Right atrium auricular region (tissue), 2 donors: ENCODE data around the gene ELMOD1. TPM values are rescaled to one million over a fixed set of nuclear protein-coding genes. Genes with fewer than 3 reads are reported as not detected.

ENCODE experiments used
- DNase-seq: peaks from one replicate; pipeline ENCODE4 v3.0.0-alpha.2; 2019; ENCODE audit warnings: low spot score
- H3K27ac ChIP-seq, 2 donors: fragments of 200-600 bp; sonication (generic); 1 replicate in 1 of 2; 2 replicates in 1 of 2; pipeline ENCODE4 v1.5.1; 2016 to 2019
- H3K27me3 ChIP-seq, 2 donors: fragments of 200-600 bp; sonication (generic); one replicate each; pipeline versions ENCODE4 v1.5.1 to v1.6.0; 2017 to 2019
- H3K36me3 ChIP-seq: fragments of 200-600 bp; sonication (generic); one replicate; pipeline ENCODE4 v1.5.1; 2016
- H3K4me1 ChIP-seq, 2 donors: fragments of 200-600 bp; sonication (generic); one replicate each; pipeline versions ENCODE4 v1.5.1 to v1.6.0; 2017 to 2019
- H3K4me3 ChIP-seq, 2 donors: fragments of 200-600 bp; sonication (generic); 1 replicate in 1 of 2; 2 replicates in 1 of 2; pipeline ENCODE4 v1.5.1; 2017 to 2019; ENCODE audit warnings: mild to moderate bottlenecking in 1 of 2, moderate library complexity in 1 of 2
- H3K9me3 ChIP-seq, 2 donors: fragments of 200-600 bp; sonication (generic); one replicate each; pipeline ENCODE4 v1.5.1; 2019
- total RNA-seq, 2 donors: library from RNA; depleted of rRNA; stranded (reverse); fragments of >200 nt; gene quantifications; one replicate each; pipeline ENCODE4 v1.1.0, GENCODE V29; 2016
- TF ChIP-seq, protein P1 (sequence below), 2 donors: fragments of 200-600 bp; sonication (generic); IDR thresholded peaks; one replicate each; pipeline ENCODE4 v1.5.1; 2019; ENCODE audit warnings: antibody characterized with exemption in 2 of 2

ELMOD1 gene
- total RNA-seq, 2 donors from 2014 or later = 4.2 to 10.4 TPM

DNA sequence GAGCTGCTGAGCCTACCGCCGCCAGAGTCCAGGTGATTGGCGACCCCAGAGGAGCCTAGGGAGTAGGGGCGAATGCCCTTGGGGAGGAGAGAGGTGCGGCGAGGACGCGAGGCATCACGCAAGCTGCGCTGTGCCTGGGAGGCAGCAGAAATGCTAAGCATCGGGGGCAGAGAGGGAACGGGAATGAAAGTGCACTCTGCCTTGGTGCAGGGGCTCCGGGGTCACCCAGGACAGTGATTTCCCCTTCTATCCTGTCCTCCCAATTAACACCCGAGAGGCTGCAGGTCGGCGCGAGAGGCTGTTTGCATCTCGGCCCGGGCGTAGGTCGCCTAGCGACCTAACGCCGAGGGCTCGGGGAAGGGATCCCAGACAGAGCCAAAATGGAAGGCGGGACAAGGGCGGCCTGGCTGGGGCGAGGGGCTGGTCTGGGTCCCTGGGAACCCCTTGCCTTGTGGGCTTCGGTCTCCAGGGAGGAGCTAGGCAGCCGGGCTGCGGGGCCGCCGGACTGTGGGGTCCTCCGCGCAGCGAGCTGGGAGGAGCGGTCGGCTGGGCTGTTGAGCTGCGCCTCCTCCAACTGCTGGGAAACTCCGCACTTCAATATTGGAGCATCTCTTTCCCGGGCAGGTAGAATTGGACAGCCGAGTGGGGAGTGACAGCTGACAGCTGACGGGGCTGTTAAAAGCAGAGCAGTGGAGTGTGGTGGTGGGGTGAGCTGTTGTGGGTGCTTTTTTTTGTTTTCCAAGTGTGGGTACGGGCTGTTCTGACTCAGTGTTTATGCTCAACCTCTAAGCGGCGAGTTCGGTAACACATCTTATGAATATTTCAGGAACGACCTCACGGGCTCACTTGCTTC lies 657 bp downstream of the ELMOD1 start:
- H3K4me1 ChIP-seq = peaks cover 0 to 21% of the 10 kb centered on the region in 2 donors
- H3K27me3 ChIP-seq = no peaks in the 10 kb centered on the region
- TF ChIP-seq, protein P1, sequence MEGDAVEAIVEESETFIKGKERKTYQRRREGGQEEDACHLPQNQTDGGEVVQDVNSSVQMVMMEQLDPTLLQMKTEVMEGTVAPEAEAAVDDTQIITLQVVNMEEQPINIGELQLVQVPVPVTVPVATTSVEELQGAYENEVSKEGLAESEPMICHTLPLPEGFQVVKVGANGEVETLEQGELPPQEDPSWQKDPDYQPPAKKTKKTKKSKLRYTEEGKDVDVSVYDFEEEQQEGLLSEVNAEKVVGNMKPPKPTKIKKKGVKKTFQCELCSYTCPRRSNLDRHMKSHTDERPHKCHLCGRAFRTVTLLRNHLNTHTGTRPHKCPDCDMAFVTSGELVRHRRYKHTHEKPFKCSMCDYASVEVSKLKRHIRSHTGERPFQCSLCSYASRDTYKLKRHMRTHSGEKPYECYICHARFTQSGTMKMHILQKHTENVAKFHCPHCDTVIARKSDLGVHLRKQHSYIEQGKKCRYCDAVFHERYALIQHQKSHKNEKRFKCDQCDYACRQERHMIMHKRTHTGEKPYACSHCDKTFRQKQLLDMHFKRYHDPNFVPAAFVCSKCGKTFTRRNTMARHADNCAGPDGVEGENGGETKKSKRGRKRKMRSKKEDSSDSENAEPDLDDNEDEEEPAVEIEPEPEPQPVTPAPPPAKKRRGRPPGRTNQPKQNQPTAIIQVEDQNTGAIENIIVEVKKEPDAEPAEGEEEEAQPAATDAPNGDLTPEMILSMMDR (IDR thresholded peaks at IDR 0.05) = no peak
- peak overlapping the region; percentile 21 to 28 for H3K27ac ChIP-seq
- no peaks in the 10 kb centered on the region for H3K36me3 ChIP-seq
- DNase-seq = no peak
- no peaks in the 10 kb centered on the region for H3K9me3 ChIP-seq
- peak overlapping the region; percentile 63 to 71 for H3K4me3 ChIP-seq

DNA sequence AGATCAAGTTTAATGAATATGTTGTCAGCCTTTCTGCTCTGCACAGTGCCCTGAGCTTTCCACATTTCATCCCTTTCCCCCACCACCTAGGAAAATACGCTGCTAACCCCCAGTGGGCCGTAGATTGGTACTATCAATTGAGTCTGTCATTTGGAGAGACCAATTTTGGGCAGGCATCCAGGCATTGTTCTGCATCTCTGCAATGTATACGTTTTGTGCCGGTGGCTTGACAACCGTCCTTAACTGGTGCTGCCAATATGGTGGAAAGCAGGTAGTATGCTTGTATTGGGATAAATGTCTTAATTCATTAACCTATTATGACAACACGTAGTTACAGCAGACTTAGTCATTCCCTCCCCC lies 1.3 kb downstream of the ELMOD1 start:
- no peak overlapping the region for H3K27ac ChIP-seq
- no peaks in the 10 kb centered on the region for H3K36me3 ChIP-seq
- peak overlapping the region in 1 of 2 donors; percentile 71 for H3K4me3 ChIP-seq
- TF ChIP-seq, protein P1 (IDR thresholded peaks at IDR 0.05) = no peak
- no peaks in the 10 kb centered on the region for H3K27me3 ChIP-seq
- peaks cover 0 to 21% of the 10 kb centered on the region in 2 donors for H3K4me1 ChIP-seq
- no peaks in the 10 kb centered on the region for H3K9me3 ChIP-seq
- DNase-seq = no peak

DNA sequence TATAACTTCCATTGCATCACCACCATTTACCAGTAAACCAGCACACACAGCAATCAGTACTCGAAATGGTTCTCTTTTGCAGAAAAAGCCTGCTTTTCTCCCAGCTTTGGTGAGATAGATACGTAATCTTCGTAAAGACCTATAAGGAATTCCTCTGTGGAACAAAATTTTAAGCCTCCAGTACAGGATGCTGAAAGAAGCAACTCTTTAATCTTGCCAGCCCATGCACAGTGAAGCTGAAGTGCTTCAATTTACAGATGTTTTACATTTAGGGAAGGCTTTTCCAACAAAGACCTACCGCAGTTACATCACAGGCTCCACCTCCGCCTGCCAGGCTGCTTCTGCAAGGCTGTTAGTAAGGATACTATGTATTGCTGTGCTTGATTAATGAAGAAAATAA lies 1.9 kb downstream of the ELMOD1 start:
- Histone ChIP-seq H3K36me3 (no peaks in the 10 kb centered on the region), H3K9me3 (no peaks in the 10 kb centered on the region), H3K27ac (no peak overlapping the region), H3K4me1 (peaks cover 0 to 21% of the 10 kb centered on the region in 2 donors), H3K4me3 (no peak overlapping the region), H3K27me3 (no peaks in the 10 kb centered on the region)
- no peak for DNase-seq
- TF ChIP-seq, protein P1 (IDR thresholded peaks at IDR 0.05) = no peak

DNA sequence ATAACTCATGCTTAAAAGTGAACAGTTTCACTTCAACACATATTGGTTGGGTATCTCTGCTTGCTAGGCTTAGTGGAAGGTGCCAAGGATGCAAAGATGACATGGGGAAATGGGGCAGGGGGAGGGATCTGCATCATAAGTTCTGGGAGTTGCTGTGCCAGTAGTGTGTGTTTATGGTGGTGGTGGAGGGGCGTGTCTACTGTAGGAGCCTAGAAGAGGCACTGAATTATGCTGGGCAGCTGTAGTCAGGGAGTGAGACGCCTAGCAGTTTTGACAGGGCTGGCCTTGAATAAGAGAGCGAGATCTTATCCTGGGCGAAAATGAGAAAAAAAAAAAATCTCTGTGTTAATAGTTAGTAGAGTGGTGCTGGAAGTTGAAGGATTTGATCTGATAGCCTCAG lies 3.0 kb downstream of the ELMOD1 start:
- Histone ChIP-seq H3K9me3 (no peaks in the 10 kb centered on the region), H3K4me1 (peaks cover 0 to 21% of the 10 kb centered on the region in 2 donors), H3K36me3 (no peaks in the 10 kb centered on the region), H3K4me3 (no peak overlapping the region), H3K27me3 (no peaks in the 10 kb centered on the region), H3K27ac (no peak overlapping the region)
- DNase-seq = no peak
- TF ChIP-seq, protein P1 (IDR thresholded peaks at IDR 0.05) = no peak

DNA sequence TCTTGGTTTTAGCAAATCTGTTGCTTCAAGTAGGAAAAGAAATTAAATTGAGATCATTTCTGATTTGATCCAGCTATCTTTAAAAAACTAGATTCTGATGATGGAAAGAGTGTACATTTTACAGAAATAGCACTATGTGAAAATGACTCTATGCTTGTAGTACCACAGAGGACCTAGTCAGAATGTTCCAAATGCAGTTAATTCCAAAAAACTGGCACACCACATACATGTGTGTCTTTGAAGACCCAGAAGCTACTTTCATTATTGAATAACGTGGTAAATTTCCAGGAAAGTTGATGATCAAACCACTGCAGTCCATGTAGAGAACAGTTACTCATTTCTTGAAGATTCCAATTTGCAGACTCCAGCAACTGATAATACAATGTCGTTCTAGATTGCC lies 3.8 kb downstream of the ELMOD1 start:
- TF ChIP-seq, protein P1 (IDR thresholded peaks at IDR 0.05) = no peak
- H3K4me3 ChIP-seq = no peak overlapping the region
- H3K36me3 ChIP-seq = no peaks in the 10 kb centered on the region
- peaks cover 0 to 21% of the 10 kb centered on the region in 2 donors for H3K4me1 ChIP-seq
- H3K27ac ChIP-seq = no peak overlapping the region
- no peaks in the 10 kb centered on the region for H3K9me3 ChIP-seq
- no peaks in the 10 kb centered on the region for H3K27me3 ChIP-seq
- no peak for DNase-seq
